HG03064 (cell line): Measurements from ENCODE around the gene DLG5.
A peak's percentile ranks its signal among the peaks of the same experiment; 100 is the strongest.

ENCODE experiments used
- ATAC-seq: cut with Tn5 transposase; IDR thresholded peaks from one replicate; pipeline ENCODE4 v1.9.1; 2021; ENCODE audit warnings: low read depth; ENCODE audit not compliant: unreplicated experiment

The DLG5 gene, protein sequence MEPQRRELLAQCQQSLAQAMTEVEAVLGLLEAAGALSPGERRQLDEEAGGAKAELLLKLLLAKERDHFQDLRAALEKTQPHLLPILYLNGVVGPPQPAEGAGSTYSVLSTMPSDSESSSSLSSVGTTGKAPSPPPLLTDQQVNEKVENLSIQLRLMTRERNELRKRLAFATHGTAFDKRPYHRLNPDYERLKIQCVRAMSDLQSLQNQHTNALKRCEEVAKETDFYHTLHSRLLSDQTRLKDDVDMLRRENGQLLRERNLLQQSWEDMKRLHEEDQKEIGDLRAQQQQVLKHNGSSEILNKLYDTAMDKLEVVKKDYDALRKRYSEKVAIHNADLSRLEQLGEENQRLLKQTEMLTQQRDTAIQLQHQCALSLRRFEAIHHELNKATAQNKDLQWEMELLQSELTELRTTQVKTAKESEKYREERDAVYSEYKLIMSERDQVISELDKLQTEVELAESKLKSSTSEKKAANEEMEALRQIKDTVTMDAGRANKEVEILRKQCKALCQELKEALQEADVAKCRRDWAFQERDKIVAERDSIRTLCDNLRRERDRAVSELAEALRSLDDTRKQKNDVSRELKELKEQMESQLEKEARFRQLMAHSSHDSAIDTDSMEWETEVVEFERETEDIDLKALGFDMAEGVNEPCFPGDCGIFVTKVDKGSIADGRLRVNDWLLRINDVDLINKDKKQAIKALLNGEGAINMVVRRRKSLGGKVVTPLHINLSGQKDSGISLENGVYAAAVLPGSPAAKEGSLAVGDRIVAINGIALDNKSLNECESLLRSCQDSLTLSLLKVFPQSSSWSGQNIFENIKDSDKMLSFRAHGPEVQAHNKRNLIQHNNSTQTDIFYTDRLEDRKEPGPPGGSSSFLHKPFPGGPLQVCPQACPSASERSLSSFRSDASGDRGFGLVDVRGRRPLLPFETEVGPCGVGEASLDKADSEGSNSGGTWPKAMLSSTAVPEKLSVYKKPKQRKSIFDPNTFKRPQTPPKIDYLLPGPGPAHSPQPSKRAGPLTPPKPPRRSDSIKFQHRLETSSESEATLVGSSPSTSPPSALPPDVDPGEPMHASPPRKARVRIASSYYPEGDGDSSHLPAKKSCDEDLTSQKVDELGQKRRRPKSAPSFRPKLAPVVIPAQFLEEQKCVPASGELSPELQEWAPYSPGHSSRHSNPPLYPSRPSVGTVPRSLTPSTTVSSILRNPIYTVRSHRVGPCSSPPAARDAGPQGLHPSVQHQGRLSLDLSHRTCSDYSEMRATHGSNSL (N-terminal part only)

DNA sequence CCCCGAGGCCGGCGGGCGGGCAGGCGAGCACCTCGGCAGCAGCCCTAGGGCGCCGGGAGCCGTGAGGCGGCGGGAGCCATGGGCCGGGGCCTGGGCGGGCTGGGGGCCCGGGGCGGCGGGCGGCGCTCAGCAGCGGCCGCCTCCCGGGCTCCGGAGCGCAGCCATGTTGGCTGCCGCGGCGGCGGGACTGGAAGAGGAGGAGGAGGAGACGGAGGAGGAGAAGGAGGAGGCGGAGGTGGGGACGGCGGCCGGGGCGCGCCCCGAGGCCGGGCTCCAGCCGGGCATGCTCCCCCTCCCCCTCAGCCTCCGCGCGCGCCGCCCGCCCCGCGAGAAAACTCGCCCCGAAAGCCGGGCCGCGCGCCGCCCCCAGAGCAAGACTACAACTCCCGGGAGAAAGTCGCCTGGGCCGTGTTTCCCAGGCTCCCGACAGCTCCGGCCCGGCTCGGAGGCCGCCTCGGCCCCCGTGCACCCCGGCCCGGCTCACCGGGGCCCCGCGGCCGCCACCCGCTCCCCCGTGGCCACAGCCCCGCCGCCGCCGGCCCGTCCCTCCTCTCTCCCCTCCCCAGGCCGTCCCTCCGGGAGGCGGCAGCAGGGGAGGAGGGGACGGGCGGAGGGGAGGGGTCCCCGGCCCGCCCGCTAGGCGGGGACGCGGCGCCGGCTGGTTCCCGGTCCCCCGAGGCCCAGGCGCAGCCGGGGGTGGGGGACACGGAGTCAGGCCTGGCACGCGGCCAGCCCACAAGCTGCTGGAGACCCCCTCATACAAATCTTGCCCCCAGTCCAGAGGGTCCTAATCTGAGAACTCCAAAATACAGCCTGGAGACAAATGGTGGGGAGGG lies at the start of gene DLG5:
TSS of gene DLG5 (minus strand) at position 190 of the 836 bp plus-strand sequence. CDS start 235 bp downstream, outside the sequence.
- ATAC-seq: peak; percentile 61

DNA sequence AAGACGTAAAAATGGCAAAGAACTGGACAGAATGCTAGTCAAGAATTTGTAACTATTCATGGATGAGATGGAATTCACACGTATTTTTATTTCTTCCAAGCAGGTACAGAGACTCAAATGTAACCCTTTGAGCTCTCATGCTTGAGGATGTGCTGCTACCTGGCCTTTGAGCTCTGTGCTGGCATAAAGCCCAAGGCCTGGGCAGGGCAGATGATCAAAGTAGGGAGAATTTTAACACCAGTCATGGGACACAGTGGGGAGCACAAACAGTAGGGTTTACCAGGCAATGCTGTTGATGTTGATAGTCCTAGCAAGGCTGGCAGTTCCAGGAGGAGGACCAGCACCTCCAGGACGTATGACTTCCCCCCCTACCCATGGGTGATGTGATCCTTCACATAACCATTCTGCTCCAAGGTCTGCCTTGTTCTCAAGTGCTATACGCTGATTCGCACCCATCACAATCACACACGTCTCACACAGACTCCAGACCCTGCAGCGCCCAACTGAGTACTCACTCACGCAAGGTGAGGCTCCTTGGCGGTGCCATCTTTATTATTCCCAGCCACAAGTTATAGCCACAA lies 48.6 kb upstream of the DLG5 start:
- no peak for ATAC-seq

DNA sequence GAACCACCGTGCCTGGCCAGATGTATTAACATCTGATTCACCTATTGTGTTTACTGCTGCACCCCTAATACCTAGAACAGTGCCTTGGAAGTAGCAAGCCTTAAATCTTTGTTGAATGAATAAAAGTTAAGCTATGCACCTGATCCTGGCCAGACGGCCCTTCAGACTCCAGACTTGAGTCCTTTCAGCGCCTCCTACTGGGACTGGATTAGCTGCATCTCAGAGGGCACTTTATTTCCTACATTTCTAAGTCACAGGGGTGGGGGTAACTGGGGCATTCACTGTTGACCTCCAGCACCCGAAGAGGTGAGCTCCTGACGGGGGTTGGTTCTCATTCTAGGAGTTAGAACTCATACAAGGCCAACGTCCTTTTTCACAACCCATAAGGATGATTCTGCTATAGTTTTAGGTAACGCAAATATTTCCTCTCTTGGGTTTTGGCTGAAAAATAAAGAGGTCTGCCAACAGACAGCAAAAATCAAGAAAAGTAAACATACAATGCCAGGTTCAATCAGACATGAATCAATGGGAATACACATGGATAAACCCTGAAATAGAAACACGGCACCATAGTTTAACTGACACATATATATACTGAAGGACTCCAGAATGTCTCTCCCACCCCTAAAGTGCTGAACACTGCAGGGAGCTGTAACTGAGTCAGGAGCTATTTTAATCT lies 48.0 kb upstream of the DLG5 start:
- no peak for ATAC-seq

DNA sequence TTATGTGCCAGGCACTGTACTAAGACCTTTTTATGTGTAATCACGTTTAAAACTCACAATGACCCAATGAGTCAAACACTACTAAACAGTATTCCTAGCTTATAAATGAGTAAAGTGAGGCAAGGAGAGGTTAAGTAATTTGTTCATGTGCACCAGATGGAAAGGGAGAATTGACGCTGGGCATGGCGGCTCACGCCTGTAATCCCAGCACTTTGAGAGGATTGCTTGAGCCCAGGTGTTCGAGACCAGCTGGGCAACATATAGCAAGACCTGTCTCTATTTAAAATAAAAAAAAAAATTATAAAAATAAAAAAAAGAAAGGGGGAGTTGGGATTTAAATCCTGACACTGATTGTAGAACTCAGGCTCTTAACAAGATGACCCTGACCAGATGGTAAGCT lies 46.7 kb upstream of the DLG5 start:
- no peak for ATAC-seq

DNA sequence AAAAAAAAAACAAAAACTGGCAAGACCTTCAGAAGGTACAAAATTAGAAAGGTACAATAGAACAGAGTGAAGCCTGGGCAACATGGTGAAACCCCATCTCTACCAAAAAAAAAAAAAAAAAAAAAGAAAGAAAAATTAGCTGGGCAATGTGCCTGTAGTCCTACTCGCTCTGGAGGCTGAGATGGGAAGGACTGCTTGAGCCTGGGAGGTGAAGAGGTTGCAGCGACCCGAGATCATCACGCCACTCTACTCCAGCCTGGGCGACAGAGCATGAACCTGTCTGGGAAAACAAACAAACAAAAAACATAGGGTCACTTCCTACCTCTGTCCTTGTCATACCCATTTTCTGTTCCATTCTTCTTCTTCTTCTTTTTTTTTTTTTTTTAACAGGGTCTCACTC lies 45.6 kb upstream of the DLG5 start:
- no peak for ATAC-seq

DNA sequence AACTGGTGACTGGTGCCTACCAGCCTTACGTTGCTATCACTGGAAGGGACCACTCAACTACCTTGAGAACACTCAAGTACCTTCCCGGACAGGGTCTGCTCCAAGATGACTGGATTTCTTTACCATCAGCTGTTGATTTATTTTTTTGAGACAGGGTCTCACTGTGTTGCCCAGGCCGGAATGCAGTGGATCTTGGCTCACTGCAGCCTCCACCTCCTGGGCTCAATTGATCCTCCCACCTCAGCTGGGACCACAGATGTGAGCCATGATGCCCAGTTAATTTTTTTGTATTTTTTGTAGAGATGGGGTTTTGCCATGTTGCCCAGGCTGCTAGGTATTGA lies 45.2 kb upstream of the DLG5 start:
- no peak for ATAC-seq

DNA sequence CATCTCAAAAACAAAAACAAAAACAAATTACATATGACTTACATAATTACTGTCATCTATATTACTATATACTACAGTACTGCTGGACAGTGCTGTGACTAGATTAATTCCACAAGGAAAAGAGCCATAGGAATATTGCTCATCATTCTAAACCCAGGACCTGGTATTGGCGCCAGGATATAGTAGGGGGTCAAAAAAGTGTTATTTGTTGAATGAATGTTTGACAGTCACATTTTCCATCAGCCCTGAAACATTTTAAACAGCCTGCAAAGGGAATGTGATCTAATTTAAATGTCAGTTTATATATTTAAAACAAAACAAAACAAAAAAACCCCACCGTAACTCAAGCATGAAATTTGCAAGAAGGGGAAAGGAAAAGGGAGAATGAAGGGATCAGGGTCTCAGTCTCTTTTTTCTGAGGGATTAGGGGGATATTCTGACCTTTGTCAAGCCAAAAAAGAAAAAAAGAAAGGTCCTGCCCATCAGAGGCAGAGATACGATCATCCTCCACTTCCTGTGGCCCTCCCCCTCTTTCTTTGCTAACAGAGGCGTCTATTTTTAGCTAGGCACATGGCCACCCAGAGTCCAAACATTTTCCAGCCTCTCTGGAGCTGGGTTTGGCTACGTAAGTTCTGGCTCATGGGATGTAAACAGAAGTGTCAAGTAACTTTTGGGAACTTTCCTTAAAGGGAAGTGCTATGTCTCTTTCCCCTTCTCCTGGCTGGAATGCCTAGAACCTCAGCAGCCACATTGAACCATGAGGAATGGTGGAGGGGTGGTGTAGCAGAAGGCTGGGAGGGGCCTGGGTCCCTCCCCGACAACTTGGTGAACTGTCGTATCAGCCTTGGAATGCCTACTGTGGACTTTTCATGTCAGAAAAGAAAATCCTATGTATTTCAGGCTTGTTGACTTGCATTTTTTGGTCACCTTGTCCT lies 44.6 kb upstream of the DLG5 start:
- no peak for ATAC-seq

DNA sequence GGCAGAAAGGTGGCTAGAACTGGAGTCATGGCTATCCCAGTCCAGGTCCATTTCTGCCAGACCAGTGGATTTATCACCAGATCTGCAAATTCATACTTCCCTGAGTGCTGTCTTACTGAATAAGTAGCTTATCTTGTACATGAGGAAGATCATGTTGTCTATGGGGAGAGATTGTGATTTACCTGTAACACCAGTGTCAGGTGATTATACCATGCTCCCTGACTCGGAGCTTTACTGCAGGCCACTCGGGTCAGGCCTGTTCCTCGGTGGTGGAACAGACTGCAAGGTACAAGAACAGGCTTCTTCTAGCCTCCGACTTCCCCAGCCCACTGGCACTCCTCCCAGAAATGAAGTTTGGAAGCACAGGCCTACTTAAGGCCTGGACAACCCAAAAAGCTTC lies 42.6 kb upstream of the DLG5 start:
- ATAC-seq: no peak

DNA sequence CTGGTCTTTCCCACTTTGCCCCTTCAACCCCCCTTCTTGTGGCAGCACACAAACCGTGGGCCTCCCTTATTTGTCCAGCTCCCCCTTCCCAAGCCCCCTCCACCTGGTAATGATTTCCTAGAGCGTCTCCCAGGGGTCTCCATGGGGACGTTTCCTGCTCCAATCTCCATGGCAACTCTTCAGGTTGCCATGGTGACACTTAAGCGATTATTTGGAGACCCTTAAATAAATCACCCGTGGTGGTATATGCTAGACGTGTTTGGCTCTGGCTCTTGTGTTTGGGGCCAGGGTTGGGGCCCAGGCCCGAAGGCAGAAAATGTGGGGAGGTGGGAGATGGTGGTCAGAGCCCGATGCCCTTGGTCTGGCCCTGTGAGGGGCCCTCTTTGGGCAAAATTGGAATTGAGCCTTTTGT lies 41.1 kb upstream of the DLG5 start:
- no peak for ATAC-seq

DNA sequence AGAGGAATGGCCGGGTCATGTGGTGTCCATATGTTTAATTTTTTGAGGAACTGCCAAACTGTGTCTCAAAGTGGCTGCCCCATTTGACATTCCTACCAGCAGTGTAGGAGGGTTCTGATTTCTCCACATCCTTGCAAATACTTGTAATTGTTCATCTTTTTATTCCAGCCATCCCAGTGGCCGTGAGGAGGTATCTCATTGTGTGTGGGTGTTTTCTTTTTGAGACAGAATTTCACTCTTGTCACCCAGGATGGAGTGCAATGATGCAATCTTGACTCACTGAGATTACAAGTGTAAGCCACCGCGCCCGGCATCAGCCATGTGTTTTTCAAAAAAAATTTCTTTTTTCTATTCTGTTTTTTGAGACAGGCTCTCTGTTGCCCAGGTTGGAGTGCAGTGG lies 38.7 kb upstream of the DLG5 start:
- ATAC-seq: no peak

DNA sequence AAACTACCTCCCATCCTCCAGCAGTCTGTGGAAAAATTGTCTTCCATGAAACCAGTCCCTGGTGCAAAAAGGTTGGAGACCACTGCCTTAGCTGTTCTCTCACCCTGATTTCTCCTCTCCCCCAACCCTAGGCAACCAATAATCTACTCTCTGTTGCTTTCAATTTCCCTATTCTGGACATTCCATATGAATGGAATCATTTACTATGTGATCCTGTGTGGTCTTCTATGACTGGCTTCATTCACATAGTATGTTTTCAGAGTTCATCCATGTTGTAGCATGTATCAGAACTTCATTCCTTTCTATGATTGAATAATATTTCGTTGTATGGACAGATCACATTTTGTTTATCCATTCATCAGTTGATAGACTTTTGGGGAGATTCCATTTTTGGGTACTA lies 38.3 kb upstream of the DLG5 start:
- no peak for ATAC-seq

DNA sequence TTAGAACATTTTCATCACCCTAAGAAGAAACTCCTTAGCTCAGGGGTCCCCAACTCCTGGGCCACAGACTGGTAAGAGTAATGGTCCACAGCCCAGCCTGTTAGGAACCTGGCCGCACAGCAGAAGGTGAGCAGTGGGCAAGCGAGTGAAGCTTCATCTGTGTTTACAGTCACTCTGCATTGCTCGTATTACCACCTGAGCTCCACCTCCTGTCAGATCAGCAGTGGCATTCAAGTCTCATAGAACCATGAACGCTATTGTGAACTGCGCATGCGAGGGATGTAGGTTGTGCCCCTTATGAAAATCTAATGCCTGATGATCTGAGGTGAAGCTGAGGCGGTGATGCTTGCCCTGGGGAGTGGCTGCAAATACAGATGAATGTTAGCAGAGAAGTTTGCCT lies 37.3 kb upstream of the DLG5 start:
- ATAC-seq: no peak

DNA sequence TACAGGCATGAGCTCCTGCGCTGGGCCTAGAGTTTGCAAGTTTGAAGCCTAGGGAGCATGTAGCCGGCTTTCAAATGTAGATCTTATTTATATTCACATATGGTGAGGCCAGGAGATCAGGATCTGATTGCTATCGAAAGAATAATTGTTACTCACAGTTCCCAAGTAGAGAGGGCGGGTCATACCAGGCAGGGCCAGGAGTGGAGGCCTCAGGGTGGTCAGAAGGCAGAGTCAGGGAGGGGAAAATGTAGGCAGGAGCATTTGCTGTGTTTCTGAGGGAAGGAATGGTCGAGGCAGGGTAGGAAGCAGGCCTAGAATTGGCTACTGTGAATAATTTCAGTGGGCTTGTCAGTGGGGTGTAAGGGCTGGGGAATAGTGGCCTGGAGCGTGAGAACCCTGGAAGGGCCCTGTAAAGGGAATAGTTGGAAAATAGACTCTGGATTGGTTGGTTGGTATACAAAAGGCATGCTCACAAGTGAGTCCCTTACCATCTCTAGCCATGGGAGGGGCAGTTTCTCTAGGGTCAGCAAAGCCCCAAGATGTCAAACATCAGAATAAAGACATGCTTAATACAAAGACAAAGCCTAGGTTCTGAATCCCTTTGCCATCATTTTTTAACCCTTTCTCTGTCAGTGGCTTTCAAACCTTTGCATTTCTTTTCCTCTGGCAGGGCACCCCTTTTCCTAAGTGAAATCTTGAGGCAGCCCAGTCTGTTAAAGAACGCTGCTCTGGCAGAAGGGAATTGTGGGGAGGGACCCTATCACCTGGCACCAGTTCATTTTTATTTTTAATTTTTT lies 36.0 kb upstream of the DLG5 start:
- no peak for ATAC-seq

DNA sequence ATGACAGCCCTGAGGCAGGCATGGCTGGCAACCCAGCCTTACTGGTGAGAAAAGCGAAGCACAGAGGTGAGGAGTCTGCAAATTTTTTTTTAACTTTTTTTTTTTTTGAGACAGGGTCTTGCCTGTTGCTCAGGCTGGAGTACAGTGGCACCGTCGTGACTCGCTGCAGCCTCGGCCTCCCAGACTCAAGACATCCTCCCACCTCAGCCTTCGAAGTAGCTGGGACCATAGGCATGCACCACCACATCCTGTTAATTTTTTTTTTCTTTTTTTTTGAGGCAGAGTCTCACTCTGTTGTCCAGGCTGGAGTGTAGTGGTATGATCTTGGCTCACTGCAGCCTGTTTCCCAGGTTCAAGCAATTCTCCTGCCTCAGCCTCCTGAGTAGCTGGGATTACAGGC lies 35.1 kb upstream of the DLG5 start:
- ATAC-seq: no peak

DNA sequence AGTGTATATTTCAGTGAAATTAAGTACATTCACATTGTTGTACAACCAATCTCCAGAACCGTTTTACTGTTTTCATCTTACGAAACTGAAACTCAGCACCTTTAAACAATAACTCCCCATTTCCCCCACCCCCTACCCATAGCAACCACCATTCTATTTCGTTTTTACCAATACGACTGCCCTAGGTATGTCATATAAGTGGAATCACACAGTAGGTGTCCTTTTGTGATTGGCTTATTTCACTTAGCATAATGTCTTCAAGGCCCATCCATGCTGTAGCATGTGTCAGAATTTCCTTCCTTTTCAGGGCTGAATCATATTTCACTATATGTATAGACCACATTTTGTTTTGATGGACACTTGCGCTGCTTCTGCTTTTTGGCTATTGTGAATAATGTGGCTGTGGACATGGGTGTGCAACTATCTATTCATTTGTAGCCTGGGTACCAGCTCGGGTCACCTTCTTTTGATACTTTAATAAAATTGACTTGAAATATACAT lies 34.3 kb upstream of the DLG5 start:
- ATAC-seq: no peak

DNA sequence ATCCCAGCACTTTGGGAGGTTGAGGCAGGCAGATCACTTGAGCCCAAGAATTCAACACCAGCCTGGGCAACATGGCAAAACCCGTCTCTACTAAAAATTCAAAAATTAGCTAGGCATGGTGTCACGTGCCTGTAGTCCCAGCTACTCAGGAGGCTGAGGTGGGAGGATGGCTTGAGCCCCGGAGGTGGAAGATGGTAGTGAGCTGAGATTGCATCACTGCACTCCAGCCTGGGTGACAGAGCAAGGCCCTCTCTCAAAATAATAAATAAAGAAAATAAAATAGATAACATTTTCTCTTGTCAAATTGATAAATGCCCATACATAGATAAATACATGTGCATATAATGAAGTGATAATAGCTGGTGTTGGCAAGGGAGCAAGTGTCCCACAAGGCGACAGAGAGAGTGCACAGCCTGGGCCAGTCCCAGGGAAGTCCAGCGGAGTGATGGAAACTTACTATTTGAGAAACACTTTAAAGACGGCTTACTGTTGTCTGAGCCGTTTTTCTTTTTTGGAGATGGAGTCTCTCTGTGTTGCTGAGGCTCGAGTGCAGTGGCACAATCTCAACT lies 33.4 kb upstream of the DLG5 start:
- no peak for ATAC-seq

DNA sequence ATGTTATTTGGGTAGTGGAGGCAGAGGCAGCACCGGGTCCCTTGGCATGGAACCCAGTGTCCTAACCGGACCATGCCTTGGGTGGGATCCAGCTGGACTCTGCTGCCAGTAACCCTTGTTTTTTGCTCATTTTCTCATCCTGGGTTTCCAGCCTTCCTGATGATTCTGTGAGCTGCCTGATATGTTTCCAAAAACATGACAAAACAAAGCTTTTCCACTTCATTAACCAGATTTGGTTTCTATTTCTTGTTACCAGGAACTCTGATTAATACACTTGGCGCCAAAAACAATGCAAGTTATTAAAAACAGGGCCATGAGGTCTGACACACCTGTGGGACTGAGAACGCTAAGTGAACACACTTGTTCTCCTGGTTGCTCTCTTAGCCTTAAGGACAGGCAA lies 32.8 kb upstream of the DLG5 start:
- ATAC-seq: no peak
